DMS 273 (cell line): ENCODE data around the gene DNAJC4.

Experiments
- DNase-seq: peaks from one replicate; lab custom pipeline; 2025; ENCODE audit not compliant: unreplicated experiment; lab: John Stamatoyannopoulos, UW

The DNAJC4 gene

DNA sequence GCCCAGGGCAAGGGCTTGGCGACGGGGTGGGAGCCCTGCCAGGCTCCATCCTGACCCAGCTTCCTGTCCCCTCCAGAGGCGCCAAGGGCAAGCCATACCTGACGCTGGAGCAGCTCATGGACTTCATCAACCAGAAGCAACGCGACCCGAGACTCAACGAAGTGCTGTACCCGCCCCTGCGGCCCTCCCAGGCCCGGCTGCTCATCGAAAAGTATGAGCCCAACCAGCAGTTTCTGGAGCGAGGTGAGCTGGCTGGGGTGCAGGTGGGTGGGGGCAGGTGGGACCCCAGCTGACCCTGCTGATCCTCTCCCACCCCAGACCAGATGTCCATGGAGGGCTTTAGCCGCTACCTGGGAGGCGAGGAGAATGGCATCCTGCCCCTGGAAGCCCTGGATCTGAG is 26.0 kb downstream of the DNAJC4 start:
- no peak for DNase-seq

DNA sequence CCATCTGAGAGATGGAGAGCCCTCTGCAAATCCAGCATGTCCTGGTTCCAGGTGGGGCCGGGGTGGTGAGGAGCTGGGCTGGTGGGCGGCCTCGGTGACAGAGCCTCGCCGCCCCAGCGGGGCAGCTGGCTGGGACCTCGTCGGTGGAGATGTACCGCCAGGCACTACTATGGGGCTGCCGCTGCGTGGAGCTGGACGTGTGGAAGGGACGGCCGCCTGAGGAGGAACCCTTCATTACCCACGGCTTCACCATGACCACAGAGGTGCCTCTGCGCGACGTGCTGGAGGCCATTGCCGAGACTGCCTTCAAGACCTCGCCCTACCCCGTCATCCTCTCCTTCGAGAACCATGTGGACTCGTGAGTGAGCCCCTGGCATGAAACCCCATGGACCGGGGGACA is 28.0 kb downstream of the DNAJC4 start:
- no peak for DNase-seq

DNA sequence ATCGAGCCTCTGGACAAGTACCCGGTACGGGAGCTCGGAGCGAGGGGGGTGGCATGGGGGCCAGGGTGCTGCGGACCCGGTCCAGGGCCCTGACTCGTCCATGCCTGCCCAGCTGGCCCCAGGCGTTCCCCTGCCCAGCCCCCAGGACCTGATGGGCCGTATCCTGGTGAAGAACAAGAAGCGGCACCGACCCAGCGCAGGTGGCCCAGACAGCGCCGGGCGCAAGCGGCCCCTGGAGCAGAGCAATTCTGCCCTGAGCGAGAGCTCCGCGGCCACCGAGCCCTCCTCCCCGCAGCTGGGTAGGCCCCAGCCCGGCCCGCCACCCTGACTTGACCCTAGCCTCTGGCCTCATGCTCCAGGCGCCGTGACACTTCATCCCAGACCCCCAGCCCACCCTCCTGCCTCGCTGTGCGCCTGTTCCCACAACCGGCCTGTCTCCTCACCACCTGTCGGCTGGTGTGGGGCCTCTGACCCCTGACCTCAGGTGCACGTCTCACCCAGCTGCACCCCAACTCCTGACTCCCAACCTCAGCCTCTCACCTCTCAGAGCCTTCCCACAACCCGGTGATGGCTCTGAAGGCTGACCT is 28.7 kb downstream of the DNAJC4 start:
- no peak for DNase-seq

DNA sequence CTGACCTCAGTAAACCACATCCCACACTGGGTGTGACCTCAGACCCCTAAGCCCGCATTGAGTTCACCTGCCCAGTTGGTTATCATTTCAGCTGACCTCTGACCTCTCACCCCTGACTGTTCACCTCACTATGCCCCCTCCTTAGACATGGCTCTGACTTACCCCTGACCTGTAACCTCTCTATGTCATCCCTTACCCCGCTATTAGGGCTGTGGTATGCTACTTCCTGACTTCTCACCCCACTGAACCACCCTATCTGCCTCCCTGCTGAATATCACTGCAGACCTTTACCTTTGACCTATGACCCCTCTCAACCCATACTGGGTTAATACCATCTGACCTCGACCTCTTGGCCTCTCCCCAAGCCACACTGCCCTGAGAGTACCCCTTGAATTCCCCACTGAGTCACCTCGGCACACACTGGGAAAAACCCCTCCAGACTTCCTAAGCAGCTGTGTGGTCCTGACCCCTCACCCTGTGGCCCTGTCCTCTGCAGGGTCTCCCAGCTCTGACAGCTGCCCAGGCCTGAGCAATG is 29.3 kb downstream of the DNAJC4 start:
- DNase-seq, result no peak

DNA sequence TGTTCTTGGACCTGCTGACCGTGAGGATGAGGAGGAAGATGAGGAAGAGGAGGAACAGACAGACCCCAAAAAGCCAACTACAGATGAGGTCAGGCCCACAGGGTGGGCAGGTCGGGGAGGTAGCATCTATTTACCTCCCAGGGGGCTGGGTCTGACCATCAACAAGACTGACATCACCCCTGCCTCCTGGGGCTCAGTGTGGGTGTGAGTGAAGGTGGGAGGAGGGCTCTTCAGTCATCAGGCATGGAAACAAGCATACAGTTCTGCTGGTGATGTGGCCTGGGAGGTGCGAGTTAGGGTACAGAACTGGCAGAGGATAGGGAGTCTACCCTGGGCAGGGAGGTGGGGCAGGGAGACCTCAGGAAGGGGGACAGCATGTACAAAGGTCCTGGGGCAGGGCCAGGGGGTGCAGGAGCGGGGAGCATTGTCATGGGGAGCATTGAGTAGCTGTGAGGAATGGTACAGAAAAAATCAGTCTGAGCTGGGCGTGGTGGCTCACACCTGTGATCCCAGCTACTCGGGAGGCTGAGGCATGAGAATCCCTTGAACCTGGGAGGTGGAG is 29.9 kb downstream of the DNAJC4 start:
- DNase-seq, result no peak

DNA sequence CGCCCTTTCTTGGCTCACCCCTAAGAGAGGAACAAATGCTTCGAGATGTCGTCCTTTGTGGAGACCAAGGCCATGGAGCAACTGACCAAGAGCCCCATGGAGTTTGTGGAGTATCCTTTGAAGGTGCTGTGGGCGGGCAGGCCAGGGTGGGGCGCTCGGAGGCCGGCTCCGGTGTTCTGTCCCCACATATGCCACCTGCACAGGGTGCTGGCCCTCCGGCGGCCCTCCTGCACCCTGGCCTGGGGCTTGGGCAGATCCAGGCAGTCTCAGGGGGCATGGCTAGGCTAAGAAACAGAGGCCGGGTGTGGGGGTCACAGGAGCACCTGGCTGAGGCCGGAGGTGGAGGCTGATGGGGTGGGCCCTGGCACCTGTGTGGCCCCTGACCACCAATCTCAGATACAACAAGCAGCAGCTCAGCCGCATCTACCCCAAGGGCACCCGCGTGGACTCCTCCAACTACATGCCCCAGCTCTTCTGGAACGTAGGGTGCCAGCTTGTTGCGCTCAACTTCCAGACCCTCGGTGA is 31.3 kb downstream of the DNAJC4 start:
- DNase-seq, result no peak

DNA sequence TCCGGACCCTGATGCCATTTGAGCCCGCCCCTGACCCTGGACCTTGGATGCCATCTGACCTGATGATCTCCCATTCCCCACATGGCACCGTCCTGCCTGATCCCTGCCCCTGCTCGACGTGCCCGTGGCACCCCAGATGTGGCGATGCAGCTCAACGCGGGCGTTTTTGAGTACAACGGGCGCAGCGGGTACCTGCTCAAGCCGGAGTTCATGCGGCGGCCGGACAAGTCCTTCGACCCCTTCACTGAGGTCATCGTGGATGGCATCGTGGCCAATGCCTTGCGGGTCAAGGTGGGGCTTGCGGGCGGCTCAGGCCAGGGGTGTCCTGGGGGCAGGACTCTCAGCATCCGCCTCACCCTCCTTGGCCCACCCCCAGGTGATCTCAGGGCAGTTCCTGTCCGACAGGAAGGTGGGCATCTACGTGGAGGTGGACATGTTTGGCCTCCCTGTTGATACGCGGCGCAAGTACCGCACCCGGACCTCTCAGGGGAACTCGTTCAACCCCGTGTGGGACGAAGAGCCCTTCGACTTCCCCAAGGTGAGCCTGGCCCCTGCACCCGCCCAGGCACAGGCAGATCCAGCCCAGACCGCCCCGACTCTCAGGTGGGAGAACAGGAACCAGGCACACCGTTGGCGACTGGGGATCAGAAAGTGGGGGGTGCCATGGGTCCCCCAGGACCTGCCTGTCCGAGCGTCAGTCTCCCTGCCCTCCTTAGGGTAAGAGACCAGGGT is 32.1 kb downstream of the DNAJC4 start:
- DNase-seq, result no peak

DNA sequence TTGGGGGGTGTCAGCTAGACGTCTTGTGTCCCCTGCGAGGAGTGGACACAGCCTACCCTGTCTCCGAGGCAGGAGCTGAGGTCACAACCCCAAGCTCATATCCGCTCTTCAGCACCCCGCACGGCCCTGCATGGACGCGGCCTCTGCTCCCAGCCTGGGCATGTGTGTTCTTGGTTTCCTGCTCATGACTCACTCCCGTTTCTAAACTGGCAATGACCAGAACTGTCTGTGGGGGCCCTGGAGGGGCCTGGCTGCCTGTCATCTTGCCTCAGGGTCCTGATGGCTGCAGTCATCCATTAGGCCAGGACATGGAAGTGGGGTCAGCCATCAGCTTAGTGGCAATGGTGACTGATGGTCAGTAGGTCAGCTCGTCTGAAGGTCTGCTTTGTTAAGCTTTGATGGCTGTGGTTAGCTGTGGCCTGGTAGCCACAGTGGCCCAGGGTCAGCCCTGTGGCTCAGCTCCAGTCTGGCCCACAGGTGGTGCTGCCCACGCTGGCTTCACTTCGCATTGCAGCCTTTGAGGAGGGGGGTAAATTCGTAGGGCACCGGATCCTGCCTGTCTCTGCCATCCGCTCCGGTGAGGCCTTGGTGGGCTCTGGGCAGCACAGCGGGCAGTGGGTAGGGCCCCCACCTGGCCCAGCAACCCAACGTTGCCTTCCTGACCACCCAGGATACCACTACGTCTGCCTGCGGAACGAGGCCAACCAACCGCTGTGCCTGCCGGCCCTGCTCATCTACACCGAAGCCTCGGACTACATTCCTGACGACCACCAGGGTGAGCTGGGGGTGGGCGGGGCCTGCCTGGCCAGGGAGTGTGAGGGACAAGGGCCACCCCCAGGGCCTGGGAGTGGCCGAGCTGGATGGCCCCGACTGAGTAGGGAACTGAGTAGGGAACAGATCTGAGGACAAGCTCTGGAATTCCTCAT is 32.9 kb downstream of the DNAJC4 start:
- no peak for DNase-seq

DNA sequence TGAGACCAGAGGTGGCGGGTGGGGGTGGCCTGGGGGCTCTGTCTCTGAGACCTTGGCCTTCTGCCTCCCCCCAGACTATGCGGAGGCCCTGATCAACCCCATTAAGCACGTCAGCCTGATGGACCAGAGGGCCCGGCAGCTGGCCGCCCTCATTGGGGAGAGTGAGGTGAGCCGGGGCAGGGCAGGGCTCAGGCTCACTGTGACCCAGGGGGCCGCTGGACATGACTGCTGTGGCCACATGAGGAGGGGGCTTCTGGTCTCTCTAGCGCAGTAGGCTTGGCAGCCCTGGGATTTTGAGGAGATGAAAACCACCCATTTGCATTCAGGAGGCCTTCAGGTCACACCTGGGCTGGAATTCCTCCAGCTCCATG is 33.6 kb downstream of the DNAJC4 start:
- DNase-seq, result no peak

DNA sequence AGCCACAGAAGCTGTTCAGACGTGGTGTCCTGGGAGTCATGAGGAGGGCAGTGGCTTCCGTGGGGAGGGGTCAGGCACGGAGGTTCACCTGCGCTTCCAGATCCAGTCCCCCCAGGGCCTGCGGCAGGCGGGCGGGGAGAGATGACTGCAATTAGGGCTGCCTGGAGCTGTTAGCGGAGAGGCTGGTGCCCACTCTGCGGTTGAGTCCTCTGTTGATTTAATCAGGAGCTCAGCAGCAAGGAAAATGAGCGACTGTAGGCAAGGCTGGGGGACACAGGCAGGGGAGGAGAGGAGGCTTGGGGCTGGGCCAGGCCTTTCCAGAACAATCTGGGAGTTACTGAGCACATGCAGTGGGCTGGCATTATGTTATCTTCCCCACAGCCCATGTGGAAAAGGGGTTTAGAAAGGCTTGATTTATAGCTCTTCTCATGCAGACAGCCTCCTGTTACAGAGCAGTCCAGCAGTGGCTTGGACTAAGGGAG is 34.1 kb downstream of the DNAJC4 start:
- DNase-seq, result no peak

DNA sequence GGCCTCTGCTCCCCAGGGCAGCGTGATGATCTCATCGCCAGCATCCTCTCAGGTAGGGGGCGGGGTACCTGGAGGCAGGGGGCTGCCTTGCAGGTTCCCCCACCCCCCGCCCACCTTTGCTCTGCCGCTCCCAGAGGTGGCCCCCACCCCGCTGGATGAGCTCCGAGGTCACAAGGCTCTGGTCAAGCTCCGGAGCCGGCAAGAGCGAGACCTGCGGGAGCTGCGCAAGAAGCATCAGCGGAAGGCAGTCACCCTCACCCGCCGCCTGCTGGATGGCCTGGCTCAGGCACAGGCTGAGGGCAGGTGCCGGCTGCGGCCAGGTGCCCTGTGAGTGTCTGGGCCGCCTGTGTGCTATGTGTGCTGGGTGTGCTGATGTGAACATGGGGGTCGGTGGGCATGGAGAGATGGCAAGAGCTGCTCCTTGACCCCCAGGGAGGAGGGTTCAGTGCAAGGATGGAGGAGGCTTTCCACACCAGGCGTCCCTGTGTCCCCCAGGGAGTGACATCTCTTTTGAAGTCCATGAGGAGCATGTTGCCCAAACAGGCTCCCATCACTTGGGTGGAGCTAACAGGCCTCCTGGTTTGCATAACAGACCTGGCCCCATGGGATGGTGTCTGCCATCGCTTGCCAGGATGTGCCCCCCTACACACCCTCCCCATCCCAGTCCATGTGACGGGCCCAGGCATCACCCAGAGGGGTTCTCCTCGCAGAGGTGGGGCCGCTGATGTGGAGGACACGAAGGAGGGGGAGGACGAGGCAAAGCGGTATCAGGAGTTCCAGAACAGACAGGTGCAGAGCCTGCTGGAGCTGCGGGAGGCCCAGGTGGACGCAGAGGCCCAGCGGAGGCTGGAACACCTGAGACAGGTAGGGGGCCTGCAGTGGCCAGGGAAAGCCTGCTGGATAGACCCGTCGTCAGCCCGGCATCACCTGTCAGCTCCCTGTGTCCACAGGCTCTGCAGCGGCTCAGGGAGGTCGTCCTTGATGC is 35.1 kb downstream of the DNAJC4 start:
- DNase-seq, result no peak

DNA sequence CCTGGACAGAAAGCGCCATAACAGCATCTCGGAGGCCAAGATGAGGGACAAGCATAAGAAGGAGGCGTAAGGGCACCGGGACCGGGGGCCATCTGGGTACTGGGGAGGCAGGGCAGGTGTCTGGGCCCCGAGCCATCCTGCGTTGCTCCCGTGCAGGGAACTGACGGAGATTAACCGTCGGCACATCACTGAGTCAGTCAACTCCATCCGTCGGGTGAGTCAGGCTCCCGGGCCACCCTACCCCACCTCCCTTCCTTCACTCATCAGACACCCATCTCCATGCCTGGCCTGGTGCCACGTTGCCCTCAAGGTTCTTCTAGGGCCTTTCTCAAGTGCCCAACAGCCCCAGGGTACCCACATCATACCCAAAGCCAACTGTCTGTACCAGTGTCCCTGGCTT is 36.0 kb downstream of the DNAJC4 start:
- no peak for DNase-seq

DNA sequence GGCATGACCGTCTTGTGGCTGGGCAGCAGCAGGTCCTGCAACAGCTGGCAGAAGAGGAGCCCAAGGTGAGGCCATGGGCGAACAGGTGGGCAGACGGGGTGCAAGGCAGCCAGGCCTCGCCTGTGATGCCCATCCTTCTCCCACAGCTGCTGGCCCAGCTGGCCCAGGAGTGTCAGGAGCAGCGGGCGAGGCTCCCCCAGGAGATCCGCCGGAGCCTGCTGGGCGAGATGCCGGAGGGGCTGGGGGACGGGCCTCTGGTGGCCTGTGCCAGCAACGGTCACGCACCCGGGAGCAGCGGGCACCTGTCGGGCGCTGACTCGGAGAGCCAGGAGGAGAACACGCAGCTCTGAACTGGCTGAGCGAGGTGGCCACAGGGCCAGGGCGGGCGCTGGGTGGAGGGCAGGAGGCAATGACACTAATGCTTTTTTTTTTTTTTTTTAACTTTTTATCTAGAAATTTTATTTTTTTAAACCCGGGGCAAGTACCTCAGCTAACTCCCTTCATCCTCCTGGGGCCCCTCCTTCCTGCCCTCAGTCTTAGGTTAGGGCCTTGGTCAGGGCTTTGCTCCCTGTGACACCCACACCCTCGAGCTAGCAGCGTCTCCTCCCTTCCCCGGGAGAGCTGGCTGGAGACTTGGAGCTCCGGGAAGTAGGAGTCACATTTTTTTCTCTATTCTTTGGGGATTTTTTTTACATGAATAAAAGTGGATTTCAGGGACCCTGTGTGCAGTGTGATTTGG is 37.0 kb downstream of the DNAJC4 start:
- DNase-seq, result peak; percentile 67

DNA sequence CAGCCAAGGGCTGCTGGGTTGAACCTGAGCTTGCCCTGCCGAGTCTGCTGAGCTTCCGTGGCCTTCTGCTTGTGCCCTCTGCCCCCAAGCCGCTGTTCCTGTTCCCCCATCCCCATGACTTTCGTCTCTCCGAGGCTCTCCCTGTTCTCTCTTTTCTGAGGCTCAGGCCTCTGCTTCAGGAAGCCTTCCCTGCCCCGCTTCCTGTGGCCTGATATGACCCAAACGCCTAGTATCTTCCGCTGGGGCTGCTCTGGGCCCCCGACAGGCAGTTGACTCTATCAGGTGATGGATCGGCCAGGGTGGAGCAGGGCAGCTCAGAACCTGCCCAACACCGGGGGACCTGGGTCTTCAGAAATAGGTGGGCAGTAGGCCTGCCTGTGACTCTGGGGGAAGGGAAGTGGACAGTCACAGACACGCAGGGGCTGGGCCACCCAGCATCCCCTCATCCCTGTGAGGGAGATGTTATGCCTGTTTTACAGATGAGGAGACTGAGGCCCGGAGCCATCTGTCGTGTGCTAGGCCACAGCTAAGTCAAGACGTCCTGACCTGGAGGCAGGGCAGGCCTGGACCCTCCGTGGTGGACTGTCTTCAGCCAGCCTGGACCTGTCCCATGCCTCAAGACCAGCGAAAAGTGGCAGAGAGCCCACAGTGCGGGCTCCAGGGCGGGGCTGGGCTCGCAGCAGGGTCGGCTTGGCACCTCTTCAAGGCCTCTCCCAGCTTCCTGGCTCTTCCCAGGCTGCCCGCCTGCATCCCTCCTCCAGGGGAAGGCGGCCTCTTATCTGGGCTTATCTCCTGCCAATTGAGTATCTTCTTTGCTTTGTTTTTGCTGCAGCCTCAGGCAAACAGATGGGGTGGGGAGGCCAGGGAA is 37.9 kb downstream of the DNAJC4 start:
- peak; percentile 87 for DNase-seq

DNA sequence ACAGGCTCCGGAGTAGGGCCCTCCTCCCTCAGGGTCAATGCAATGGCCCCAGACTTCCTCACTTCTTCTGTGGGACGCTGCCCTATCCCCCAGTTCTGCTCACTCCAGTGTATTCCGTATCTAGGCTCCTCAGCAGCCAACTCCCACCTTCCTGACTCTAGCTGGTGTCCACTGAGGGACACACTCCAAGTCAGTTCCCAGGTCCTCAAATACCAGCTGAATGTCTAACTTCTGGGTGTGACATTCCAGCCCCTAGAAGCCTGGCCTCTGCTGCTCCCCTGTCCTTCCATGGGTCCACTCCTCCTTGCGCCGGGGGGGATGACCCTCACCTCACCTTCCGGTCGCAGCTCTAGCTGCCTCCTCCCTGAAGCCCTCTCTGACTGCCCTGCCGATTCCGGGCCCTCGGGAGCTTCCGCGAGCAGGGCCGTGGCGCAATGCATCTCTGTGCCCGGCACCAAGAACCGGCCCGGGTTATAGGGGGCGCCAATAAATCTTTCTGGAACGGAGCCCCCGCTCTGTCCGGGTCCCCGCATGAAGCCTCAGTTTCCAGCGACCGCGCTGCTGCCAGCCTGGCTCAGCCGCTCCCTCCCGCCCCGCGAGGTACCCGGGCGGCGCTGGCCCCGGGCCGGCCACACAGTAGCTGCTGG is 38.7 kb downstream of the DNAJC4 start:
- DNase-seq, result peak; percentile 49

DNA sequence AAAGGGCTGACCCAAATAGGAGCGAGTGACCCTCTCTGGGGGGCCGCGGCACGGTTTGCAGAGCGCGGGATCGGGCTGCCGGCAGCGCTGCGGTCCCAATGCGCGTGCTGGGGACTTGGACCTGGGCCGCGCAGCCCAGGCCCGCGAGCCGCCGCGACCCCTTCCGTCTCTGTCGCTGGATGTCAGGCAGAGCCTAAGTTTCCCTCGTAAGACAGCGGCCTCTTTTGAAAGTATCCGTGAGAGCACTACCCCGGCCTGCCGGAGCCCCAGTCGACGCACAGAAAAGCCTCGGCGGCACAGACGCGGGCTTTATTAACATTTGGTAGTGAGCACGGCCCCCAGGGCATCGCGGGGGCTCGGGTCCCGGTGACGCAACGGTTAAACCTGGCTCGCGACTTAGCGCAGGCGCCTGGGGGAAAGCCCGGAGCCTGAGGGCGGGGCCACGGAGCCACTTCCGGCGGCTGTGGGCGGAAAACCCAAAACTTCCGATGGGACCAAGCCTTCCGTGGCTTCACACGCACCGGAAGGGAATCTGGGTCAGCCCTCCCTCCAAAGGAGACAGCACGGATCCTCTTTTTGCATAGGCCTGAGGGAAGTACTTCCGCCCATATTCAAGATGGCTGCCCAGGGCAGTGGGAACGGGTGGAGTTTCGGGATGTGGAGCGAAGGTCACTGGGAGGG is 39.3 kb downstream of the DNAJC4 start:
- peak; percentile 99 for DNase-seq
